ENCODE results near the gene KAT6B.

KAT6B gene

GRCh38 chr10:75010373-75010772 lies 184.0 kb downstream of the KAT6B start:
- TF ChIP-seq, protein P1, sequence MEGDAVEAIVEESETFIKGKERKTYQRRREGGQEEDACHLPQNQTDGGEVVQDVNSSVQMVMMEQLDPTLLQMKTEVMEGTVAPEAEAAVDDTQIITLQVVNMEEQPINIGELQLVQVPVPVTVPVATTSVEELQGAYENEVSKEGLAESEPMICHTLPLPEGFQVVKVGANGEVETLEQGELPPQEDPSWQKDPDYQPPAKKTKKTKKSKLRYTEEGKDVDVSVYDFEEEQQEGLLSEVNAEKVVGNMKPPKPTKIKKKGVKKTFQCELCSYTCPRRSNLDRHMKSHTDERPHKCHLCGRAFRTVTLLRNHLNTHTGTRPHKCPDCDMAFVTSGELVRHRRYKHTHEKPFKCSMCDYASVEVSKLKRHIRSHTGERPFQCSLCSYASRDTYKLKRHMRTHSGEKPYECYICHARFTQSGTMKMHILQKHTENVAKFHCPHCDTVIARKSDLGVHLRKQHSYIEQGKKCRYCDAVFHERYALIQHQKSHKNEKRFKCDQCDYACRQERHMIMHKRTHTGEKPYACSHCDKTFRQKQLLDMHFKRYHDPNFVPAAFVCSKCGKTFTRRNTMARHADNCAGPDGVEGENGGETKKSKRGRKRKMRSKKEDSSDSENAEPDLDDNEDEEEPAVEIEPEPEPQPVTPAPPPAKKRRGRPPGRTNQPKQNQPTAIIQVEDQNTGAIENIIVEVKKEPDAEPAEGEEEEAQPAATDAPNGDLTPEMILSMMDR (IDR thresholded peaks at IDR 0.05) = no peak
- TF ChIP-seq ZFX (IDR thresholded peaks at IDR 0.05; ENCODE audit: borderline replicate concordance) = no peak
- H3K27ac ChIP-seq = no peak overlapping the region

- H3K27ac ChIP-seq = no peak overlapping the region
- TF ChIP-seq, protein P1 (IDR thresholded peaks at IDR 0.05) = no peak
- no peak for TF ChIP-seq ZFX (IDR thresholded peaks at IDR 0.05; ENCODE audit: borderline replicate concordance)
These were observed 184.8 kb downstream of the KAT6B start for GRCh38 chr10:75011221-75011620.

DNA sequence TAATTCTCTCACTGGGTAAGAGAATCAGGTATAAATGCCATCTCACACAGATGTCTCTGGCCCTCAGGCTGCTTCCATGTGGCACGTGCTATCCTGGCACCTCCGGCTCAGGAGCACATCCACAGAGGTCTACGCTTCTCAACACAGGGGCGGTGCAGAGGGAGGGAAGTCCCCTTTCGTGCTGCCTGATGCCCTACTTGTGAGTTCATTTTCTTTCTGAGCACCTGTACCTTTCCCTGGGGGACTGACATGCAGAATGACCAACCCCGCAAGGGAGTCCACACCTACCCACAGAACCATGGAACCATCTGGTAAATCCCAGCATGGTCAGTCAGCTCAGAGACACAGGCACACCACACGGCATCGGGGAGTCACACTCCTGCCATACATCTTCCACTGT lies 186.1 kb downstream of the KAT6B start:
- TF ChIP-seq, protein P1 (IDR thresholded peaks at IDR 0.05) = no peak
- TF ChIP-seq ZFX (IDR thresholded peaks at IDR 0.05; ENCODE audit: borderline replicate concordance) = no peak

DNA sequence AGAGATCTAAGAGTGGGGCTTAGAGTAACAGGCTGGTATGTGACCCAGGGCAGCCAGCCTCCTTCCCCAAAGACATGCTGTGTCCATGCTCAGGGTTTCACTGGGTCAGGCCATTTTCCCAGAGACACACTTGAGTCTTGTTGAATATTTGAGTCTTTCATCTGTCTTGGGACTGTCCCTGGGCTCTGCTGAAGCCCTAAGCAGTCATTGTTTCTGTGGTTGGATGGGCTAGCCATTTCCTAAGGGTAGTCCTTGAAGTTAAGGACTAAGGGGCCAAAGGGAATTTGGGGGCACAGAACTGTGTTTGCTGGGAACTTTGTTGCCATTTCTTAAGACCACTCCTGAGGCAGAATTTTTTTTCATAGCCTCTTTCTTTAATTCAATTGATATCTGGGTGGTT lies 186.6 kb downstream of the KAT6B start:
- TF ChIP-seq, protein P1 (IDR thresholded peaks at IDR 0.05) = no peak
- TF ChIP-seq ZFX (IDR thresholded peaks at IDR 0.05; ENCODE audit: borderline replicate concordance) = no peak
- no peak overlapping the region for H3K27ac ChIP-seq

More for the DNA sequence above, 186.1 kb downstream of the KAT6B start:
- no peak overlapping the region for H3K27ac ChIP-seq

DNA sequence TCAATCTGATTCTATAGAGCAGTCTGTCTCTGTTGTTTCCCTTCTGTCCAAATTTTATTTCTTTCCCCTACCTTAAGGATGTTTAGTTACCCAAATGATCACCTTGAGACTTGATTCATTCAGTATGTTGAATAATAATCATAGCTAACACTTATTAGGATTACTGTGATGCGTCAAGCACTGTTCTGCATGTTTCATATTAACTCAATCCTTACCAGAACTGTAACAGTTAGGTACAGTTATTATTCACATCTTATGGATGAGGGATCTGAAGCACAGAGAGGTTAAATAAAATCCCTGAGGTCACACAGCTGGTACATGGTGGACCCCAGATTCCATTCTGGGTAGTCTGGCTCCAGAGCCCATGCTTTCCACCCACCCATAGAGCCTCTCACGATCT lies 187.1 kb downstream of the KAT6B start:
- no peak overlapping the region for H3K27ac ChIP-seq
- TF ChIP-seq, protein P1 (IDR thresholded peaks at IDR 0.05) = no peak
- TF ChIP-seq ZFX (IDR thresholded peaks at IDR 0.05; ENCODE audit: borderline replicate concordance) = no peak

DNA sequence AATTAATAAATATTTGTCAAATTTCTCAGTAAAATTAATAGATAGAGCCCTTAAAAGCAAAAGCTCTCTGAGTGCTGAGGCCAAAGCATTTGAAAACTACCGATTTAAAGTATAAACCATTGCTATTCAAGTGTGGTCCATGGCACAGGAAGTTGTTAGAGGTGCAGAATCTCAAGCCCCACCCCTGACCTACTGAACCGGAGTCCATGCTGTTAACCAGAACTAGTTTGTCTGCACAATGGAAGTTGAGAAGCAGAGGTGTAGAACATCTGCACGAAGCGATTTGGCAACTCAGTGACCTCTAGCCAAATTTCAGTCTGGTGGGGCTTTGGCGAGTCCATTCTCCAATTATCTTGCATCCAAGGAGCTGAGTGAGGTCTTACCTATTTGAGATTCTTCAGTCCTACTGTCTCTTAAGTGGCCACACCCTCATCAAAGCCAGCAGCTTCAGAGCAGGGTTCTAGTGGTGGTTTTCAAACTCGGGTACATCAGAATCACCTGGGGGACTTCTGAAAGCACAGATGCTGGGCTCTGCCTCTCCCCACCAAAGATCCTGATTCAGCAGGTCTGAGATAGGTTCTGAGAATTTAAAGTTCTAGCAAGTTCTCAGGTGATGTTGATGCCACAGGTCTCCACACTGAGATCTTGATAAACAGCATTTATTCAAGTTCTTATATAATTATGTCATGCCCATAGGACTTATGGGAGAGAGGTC lies 188.3 kb downstream of the KAT6B start:
- no peak overlapping the region for H3K27ac ChIP-seq
- TF ChIP-seq, protein P1 (IDR thresholded peaks at IDR 0.05) = no peak
- TF ChIP-seq ZFX (IDR thresholded peaks at IDR 0.05; ENCODE audit: borderline replicate concordance) = no peak

DNA sequence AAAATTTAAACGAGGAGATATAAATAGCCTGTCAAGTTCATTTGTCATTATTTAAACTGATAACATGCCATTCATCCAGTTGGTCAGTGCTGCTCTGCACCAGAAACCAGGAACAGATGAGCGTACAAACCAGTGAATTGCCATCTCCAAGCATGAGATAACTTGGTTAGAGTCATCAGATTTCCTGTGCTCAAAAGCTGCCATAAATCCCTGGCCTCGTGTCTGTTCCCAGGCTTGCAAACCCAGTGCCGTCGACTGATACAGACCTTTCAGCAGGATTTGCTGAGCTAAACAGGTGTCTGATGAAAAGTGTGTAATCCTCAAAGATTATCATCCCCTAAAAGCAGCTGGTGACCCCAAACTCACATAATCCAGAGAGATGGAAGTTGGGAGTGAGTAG lies 189.0 kb downstream of the KAT6B start:
- TF ChIP-seq, protein P1 (IDR thresholded peaks at IDR 0.05) = no peak
- no peak for TF ChIP-seq ZFX (IDR thresholded peaks at IDR 0.05; ENCODE audit: borderline replicate concordance)
- H3K27ac ChIP-seq = no peak overlapping the region

All from 22Rv1 (cell line).